ENCODE results near the gene ACOT8.

DNA sequence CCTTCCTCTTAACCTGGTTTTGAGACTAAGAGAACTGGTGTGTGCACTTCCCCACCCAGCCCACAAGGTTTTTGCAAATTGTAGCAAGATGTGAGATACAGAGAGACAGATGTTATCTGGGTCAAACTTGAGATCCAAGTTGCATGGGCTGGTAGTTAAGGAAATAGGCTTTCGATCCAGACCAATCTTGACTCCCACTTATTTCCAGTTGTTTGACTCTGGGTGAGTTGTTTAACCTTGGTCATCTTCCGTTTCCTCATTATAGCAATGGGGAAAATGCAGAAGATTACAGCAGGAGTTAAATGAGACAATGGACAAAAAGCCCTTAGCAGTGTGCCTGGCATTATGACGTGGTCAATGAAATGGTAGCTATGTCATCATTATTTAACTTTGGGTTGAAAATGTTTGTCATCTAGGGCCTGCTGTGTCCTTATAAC is 21.8 kb downstream of the ACOT8 start:
- TF ChIP-seq NR2C2 (CRISPR knock-in tag; IDR thresholded peaks at IDR 0.05) = no peak
- TF ChIP-seq, protein P1, sequence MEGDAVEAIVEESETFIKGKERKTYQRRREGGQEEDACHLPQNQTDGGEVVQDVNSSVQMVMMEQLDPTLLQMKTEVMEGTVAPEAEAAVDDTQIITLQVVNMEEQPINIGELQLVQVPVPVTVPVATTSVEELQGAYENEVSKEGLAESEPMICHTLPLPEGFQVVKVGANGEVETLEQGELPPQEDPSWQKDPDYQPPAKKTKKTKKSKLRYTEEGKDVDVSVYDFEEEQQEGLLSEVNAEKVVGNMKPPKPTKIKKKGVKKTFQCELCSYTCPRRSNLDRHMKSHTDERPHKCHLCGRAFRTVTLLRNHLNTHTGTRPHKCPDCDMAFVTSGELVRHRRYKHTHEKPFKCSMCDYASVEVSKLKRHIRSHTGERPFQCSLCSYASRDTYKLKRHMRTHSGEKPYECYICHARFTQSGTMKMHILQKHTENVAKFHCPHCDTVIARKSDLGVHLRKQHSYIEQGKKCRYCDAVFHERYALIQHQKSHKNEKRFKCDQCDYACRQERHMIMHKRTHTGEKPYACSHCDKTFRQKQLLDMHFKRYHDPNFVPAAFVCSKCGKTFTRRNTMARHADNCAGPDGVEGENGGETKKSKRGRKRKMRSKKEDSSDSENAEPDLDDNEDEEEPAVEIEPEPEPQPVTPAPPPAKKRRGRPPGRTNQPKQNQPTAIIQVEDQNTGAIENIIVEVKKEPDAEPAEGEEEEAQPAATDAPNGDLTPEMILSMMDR (IDR thresholded peaks at IDR 0.05) = no peak
- TF ChIP-seq FOXK1 (CRISPR knock-in tag; IDR thresholded peaks at IDR 0.05) = no peak
- TF ChIP-seq, protein P2, sequence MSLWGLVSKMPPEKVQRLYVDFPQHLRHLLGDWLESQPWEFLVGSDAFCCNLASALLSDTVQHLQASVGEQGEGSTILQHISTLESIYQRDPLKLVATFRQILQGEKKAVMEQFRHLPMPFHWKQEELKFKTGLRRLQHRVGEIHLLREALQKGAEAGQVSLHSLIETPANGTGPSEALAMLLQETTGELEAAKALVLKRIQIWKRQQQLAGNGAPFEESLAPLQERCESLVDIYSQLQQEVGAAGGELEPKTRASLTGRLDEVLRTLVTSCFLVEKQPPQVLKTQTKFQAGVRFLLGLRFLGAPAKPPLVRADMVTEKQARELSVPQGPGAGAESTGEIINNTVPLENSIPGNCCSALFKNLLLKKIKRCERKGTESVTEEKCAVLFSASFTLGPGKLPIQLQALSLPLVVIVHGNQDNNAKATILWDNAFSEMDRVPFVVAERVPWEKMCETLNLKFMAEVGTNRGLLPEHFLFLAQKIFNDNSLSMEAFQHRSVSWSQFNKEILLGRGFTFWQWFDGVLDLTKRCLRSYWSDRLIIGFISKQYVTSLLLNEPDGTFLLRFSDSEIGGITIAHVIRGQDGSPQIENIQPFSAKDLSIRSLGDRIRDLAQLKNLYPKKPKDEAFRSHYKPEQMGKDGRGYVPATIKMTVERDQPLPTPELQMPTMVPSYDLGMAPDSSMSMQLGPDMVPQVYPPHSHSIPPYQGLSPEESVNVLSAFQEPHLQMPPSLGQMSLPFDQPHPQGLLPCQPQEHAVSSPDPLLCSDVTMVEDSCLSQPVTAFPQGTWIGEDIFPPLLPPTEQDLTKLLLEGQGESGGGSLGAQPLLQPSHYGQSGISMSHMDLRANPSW (CRISPR knock-in tag; conservative IDR thresholded peaks at IDR 0.05; ENCODE audit: low read depth) = no peak
- TF ChIP-seq, protein P3, sequence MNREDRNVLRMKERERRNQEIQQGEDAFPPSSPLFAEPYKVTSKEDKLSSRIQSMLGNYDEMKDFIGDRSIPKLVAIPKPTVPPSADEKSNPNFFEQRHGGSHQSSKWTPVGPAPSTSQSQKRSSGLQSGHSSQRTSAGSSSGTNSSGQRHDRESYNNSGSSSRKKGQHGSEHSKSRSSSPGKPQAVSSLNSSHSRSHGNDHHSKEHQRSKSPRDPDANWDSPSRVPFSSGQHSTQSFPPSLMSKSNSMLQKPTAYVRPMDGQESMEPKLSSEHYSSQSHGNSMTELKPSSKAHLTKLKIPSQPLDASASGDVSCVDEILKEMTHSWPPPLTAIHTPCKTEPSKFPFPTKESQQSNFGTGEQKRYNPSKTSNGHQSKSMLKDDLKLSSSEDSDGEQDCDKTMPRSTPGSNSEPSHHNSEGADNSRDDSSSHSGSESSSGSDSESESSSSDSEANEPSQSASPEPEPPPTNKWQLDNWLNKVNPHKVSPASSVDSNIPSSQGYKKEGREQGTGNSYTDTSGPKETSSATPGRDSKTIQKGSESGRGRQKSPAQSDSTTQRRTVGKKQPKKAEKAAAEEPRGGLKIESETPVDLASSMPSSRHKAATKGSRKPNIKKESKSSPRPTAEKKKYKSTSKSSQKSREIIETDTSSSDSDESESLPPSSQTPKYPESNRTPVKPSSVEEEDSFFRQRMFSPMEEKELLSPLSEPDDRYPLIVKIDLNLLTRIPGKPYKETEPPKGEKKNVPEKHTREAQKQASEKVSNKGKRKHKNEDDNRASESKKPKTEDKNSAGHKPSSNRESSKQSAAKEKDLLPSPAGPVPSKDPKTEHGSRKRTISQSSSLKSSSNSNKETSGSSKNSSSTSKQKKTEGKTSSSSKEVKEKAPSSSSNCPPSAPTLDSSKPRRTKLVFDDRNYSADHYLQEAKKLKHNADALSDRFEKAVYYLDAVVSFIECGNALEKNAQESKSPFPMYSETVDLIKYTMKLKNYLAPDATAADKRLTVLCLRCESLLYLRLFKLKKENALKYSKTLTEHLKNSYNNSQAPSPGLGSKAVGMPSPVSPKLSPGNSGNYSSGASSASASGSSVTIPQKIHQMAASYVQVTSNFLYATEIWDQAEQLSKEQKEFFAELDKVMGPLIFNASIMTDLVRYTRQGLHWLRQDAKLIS (CRISPR knock-in tag; IDR thresholded peaks at IDR 0.05; ENCODE audit: borderline replicate concordance) = no peak
- no peak for TF ChIP-seq NFYB (CRISPR knock-in tag; conservative IDR thresholded peaks at IDR 0.05; ENCODE audit: low read depth)
- TF ChIP-seq, protein P4, sequence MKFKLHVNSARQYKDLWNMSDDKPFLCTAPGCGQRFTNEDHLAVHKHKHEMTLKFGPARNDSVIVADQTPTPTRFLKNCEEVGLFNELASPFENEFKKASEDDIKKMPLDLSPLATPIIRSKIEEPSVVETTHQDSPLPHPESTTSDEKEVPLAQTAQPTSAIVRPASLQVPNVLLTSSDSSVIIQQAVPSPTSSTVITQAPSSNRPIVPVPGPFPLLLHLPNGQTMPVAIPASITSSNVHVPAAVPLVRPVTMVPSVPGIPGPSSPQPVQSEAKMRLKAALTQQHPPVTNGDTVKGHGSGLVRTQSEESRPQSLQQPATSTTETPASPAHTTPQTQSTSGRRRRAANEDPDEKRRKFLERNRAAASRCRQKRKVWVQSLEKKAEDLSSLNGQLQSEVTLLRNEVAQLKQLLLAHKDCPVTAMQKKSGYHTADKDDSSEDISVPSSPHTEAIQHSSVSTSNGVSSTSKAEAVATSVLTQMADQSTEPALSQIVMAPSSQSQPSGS (CRISPR knock-in tag; IDR thresholded peaks at IDR 0.05; ENCODE audit: borderline replicate concordance, low read depth) = no peak
- TF ChIP-seq, protein P5, sequence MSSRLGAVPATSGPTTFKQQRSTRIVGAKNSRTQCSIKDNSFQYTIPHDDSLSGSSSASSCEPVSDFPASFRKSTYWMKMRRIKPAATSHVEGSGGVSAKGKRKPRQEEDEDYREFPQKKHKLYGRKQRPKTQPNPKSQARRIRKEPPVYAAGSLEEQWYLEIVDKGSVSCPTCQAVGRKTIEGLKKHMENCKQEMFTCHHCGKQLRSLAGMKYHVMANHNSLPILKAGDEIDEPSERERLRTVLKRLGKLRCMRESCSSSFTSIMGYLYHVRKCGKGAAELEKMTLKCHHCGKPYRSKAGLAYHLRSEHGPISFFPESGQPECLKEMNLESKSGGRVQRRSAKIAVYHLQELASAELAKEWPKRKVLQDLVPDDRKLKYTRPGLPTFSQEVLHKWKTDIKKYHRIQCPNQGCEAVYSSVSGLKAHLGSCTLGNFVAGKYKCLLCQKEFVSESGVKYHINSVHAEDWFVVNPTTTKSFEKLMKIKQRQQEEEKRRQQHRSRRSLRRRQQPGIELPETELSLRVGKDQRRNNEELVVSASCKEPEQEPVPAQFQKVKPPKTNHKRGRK (CRISPR knock-in tag; IDR thresholded peaks at IDR 0.05; ENCODE audit: borderline replicate concordance) = no peak
- TF ChIP-seq ZNF416 (CRISPR knock-in tag; IDR thresholded peaks at IDR 0.05) = no peak
- TF ChIP-seq, protein P6, sequence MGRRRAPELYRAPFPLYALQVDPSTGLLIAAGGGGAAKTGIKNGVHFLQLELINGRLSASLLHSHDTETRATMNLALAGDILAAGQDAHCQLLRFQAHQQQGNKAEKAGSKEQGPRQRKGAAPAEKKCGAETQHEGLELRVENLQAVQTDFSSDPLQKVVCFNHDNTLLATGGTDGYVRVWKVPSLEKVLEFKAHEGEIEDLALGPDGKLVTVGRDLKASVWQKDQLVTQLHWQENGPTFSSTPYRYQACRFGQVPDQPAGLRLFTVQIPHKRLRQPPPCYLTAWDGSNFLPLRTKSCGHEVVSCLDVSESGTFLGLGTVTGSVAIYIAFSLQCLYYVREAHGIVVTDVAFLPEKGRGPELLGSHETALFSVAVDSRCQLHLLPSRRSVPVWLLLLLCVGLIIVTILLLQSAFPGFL (CRISPR knock-in tag; IDR thresholded peaks at IDR 0.05; ENCODE audit: borderline replicate concordance) = no peak
- TF ChIP-seq ELF4 (CRISPR knock-in tag; IDR thresholded peaks at IDR 0.05; ENCODE audit: low read depth) = no peak
- TF ChIP-seq NR1H2 (CRISPR knock-in tag; IDR thresholded peaks at IDR 0.05) = no peak
